ENCODE data around the gene RPS19.

The RPS19 gene

DNA sequence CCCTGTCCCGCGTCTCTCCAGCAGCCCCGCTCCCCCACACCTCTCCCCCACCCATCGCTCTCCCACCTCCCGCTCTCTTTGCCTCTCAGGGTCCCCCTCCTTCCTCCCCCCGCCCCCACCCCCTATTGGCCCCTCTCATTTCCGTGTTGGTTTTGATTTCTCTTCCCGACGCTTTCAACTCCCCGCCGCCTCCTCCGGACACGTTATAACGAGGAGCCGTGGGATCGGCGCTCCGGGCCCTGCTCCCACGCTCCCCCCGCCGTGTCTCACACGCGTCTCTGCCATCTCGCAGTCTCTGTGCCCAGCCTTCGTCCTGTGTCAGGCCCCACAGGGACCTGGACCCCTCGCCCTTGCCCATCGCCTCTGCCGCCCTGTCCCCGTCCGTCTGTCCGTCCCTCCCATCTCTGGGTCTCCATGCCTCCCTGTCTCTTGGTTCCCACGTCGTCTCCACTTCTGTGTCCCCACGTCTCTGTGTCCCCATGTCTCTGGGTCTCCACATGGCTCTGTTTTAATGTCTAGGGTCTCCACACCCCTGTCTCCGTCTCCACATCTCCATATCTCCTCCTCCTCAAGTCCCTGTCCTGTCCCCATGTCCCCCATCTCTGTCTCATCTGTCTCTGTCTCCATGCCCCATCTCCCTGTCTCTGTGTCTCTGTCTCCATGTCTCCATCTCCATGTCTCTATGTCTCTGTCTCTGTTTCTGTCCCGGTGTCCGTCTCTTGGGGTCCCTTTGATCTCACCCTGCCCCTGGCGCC is 55.1 kb downstream of the RPS19 start:
- no peak for DNase-seq (ENCODE audit: low read depth in 2 of 2)

GRCh38 chr19:41915776-41916414 is 55.8 kb downstream of the RPS19 start:
- DNase-seq (ENCODE audit: low read depth in 2 of 2): no peak

DNA sequence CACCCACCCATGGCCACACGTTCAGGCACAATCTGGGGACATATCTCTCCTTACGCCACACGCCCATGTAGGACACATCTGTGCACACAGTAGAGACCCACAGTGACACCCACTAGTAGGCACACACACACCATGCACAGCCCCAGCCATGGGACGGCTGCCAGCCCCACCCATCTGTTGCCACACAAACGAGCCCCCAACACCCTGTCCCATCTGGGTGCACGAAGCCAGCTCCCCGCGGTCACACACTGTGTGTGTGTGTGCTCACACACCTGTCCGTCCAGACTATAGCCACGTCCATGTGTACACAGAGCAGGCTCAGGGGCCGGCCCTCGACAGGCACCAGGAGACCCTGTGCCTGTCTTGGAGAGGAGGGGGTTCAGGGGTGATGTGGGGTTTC is 57.6 kb downstream of the RPS19 start:
- DNase-seq (ENCODE audit: low read depth in 2 of 2): no peak

DNA sequence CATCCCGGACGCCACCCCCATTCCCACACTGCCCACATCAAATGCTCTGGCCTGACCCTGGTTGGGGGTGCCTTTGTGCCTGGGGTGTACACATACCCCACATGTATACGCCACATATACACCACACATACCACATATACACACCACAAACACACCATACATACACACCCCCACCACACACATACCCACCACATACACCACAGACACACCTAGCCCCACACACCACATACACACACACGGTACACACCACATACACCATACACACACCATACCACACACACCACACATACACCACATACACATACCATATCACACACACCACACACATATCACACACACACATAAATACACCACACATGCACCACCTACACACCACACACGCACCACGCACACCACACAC is 58.0 kb downstream of the RPS19 start:
- no peak for DNase-seq (ENCODE audit: low read depth in 2 of 2)

- no peak for DNase-seq (ENCODE audit: low read depth in 2 of 2)
Measured at GRCh38 chr19:41918653-41919244, 58.7 kb downstream of the RPS19 start.

DNA sequence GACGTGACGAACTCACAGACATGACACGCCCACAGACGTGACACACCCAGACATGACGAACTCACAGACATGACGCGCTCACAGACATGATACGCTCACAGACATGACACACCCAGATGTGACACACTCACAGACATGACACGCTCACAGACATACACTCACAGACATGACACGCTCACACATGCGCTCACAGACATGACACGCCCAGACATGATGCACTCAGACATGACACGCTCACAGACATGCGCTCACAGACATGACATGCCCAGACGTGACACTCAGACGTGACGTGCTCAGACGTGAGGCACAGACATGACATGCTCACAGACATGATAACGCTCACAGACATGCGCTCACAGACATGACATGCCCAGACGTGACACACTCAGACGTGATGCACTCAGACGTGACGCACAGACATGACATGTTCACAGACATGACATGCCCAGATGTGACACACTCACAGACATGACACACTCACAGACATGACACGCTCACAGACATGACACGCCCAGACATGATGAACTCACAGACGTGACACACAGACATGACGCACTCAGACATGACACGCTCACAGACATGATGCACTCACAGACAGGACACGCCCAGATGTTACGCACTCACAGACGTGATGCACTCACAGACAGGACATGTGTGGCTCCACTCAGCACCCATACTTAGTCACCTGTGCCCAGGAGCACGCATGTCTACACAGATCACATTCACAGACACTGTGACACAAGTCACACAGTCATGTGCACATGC is 60.1 kb downstream of the RPS19 start:
- DNase-seq (ENCODE audit: low read depth in 2 of 2): no peak

GRCh38 chr19:41920882-41921576 is 61.0 kb downstream of the RPS19 start:
- no peak for DNase-seq (ENCODE audit: low read depth in 2 of 2)

DNA sequence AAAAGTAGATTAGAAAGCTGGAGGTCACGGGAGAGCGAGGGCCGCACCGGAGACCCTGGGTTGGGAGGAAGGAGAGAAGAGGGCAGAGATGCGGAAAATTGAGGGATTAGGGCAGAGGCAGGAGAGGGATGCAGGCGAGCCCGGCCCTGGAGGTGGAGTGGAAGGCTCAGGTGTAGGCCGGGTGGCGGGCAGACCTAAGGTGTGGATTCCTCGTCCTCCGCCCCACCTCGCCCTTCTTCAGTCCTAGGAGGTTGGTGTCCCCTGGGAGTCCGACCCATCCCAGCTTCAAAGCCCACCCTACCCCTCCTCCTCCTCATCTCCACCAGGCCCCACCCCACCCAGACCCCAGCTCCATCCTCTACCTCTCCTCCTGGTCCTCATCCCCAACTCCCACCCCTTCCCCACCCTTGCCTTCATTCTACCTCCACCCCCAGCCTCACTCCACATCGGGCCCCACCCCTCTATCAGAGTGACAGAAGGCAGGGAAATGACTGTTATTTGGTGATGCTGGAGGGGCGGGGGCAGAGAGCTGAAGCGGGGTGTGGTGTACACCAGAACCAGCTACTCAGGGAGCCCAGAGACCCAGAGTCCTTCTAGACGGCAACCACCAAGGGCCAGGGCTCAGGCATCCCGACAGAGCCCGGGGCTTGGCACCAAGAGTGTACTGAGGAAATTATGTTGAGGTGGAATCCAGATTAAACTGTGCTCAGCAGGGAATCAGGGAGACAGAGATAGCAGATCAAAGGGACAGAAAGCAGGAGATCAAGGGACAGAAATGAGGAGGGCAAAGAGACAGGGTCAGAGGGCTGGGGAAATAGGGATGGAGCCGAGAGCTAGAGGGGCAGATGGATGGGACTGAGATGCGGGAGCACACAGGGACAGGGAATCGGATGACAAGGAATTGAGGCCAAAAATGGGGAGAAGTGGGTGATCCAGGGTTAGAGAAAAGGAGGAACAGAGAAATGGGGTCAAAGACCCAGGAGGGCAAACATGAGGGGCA is 61.8 kb downstream of the RPS19 start:
- DNase-seq (ENCODE audit: low read depth in 2 of 2): no peak
